Epithelial cell of prostate (primary cell): ENCODE results near the gene C1orf53.
A peak's percentile ranks its signal among the peaks of the same experiment; 100 is the strongest.
"Not testable (repeated sequence)": the region's sequence is repeated elsewhere in the genome, so short reads cannot be mapped to it uniquely, and the experiment has no call there.

Experiments
- DNase-seq: peaks from one replicate; pipeline ENCODE4 v3.0.0-alpha.2; 2011; ENCODE audit warnings: low read depth, low spot score
- H3K27ac ChIP-seq: fragments of 450-650 bp; 2 replicates; pipeline ENCODE4 v1.5.1; 2017; ENCODE audit warnings: mild to moderate bottlenecking

The C1orf53 gene

DNA sequence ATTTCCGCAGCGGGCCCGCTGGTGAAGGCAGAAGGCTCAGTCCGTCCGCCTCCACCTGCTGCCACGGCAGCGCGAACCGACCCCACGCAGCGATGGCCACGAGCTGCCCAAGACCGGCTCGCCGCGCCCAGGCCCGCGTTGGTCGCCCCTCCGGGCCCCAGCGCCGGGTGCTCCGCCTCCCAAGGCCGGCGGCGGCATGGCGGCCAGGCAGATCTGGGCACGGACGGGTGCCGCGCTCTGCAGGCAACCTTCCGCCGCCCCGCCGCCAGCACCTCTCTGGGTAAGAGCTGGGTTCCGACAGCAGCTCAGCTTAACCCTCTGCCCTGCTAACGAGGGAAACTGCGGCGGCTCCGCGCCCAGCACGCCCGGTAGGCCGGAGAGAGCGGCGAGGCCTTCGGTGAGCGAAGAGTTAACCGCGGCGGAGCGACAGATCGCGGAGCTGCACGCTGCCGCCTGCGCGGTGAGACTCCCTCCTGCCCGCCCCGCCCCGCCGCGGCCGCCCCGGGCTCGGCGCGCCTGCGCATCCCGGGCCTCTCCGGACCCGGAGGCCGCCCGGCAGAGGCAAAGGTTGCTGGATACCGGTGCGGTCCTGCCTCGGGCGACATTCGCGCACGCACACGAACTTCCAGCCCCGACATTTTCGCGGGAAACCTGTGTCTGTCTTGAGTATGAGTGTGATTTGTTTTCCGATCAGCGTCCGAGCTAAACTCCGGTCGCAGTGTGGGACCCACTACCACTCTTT lies at the start of gene C1orf53:
Gene C1orf53, plus strand, starts transcription at position 177 of the 742 bp plus-strand sequence. Its CDS starts 20 bp downstream, at position 197.
- H3K27ac ChIP-seq, result peak within 1 kb of the TSS; percentile 82
- DNase-seq, result peak; percentile 27

- H3K27ac ChIP-seq, DNase-seq: not testable (repeated sequence)
Measured at GRCh38 chr1:197855751-197856150, 46.7 kb upstream of the C1orf53 start.

GRCh38 chr1:197857477-197857876 lies 45.0 kb upstream of the C1orf53 start:
- DNase-seq, result no peak
- no peak overlapping the region for H3K27ac ChIP-seq

DNA sequence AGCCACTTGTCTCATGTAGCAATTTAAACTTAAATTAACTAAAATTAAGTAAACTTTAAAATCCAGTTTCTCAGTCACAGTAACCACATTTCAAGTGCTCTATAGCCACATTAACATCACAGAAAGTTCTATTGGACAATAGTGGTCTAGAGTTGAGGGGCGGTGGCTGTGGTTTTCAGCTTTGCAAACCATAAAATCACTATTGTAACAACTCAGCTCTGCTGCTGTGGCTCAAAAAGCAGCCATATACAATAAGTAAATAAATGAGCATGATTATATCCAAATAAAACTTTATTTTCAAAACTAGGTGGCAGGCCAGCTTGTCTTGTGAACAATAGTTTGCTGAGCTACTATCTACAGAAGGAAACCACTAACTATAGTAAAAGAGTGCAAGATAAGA lies 43.4 kb upstream of the C1orf53 start:
- H3K27ac ChIP-seq, result no peak overlapping the region
- no peak for DNase-seq

DNA sequence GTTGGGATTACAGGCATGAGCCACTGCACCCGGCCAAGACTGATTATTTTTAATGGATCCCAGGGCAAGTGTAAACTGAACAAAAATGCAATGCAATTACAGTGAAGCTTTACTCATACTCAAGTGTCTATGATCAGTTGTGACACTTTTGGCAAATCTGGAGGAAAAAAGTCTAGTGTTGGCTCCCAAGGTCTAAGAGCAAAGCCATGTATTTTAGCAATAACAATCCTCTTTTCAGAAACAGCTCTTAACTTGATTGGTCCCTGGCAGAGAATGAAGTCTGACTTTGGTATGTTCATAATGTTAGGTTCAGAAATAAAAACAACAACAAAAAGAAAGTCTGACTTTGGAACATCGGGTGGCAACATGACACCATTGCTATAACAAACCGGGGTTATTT lies 40.2 kb upstream of the C1orf53 start:
- H3K27ac ChIP-seq, result no peak overlapping the region
- no peak for DNase-seq

DNA sequence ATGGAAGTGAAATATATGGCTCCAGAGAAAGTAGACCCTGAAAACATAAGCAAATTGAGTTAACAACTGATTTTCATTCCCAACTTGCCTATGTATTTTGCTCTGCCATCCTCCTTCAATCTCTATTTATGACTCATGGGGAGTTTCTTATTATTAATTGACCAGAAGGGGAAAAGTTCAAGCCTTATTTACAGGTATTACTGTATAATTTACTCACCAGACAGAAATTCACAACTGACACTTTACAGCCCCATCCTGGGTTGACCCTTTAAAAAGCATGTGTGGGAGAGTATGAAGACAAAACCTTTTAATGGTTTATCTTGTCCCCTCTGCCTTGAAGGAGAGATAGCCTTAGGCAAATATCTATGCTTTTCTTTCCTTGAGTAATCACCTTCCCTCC lies 39.8 kb upstream of the C1orf53 start:
- H3K27ac ChIP-seq, result no peak overlapping the region
- DNase-seq, result peak; percentile 2

DNA sequence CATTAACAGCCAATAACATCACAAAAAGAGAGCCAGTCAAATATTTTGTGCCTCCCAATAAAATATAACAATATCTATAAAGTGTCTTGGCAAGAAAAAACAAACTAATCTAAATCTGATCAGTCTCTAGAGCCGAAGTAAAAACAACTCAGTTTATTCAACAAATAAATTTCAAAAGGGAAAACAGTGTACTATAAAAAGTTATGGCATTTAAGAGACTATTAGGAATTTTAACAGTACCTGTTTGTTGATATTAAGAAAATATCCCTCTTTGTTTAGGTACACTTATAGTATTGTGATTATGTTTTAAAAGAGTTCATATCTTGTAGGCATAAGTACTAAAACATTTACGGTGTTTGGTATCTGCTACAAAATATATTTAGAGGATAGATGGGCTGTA lies 36.6 kb upstream of the C1orf53 start:
- no peak for DNase-seq
- H3K27ac ChIP-seq, result no peak overlapping the region

DNA sequence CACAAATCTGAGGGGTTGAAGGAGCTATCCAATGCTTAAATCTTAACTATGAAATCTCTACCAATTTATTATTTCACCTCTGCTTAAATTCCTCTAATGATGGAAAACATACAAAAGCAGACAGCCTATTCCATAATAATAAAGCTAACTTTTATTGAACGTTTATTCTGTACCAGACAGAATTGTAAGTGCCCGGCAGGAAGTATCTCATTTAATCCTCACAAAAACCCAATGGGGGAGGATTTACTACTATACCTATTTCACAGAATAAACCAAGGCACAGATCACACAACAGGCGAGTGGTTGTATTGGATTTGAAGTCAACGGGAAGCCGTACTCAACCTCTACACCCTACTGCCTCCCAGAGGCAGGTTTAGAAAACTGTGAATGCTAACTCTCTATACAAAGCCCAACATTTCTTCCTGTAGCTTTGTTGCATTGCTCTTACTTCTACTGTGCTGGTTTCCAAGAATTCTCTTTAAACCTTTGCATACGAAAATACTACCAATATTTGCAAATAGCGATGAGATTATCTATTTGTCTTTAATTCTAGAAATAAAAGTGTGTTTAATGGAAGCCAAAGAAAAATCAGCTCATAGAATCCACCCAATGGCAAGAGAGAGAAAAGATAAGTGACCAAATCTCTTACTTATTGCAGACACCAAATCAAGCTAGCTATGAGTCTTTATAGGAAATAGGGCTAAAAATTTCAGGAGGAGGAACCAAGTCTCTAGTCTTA lies 33.5 kb upstream of the C1orf53 start:
- H3K27ac ChIP-seq, result no peak overlapping the region
- DNase-seq, result peak; percentile 14

GRCh38 chr1:197869490-197870077 lies 32.8 kb upstream of the C1orf53 start:
- DNase-seq, result no peak
- no peak overlapping the region for H3K27ac ChIP-seq

DNA sequence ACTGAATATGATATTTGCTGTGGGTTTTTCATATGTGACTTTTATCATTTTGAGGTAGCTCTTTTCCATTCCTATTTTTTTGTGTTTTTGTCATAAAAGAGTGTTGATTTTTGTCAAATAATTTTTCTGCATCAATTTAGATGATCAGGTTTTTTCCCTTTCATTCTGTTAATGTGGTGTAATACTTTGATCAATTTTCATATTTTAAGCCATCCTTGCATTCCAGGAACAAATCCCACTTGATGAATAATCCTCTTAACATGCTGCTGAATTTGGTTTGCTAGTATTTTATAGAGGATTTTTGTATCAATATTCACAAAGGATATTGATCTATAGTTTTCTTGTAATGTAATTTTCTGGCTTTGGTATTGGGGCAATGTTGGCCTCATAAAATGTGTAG lies 25.5 kb upstream of the C1orf53 start:
- H3K27ac ChIP-seq, result no peak overlapping the region
- no peak for DNase-seq

- H3K27ac ChIP-seq, DNase-seq: not testable (repeated sequence)
Measured at GRCh38 chr1:197880385-197880784, 22.0 kb upstream of the C1orf53 start.

GRCh38 chr1:197882241-197882640 lies 20.2 kb upstream of the C1orf53 start:
- not testable (repeated sequence) for H3K27ac ChIP-seq, DNase-seq

DNA sequence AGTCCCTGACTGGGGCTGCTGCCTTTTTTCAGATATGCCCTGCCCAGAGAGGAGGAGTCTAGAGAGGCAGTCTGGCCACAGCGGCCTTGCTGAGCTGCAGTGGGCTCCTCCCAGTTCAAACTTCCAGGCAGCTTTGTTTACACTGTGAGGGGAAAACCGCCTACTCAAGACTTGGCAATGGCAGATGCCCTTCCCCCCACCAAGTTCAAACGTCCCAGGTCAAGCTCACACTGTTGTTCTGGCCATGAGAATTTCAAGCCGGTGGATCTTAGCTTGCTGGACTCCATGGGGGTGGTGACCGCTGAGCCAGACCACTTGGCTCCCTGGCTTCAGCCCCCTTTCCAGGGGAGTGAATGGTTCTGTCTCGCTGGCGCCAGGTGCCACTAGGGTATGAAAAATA lies 18.3 kb upstream of the C1orf53 start:
- DNase-seq, result no peak
- no peak overlapping the region for H3K27ac ChIP-seq

GRCh38 chr1:197890936-197891335 lies 11.5 kb upstream of the C1orf53 start:
- no peak for DNase-seq

GRCh38 chr1:197892684-197893083 lies 9.7 kb upstream of the C1orf53 start:
- no peak overlapping the region for H3K27ac ChIP-seq
- DNase-seq, result no peak

More at GRCh38 chr1:197890936-197891335, 11.5 kb upstream of the C1orf53 start:
- no peak overlapping the region for H3K27ac ChIP-seq

- DNase-seq, result no peak
- no peak overlapping the region for H3K27ac ChIP-seq
Measured at GRCh38 chr1:197896301-197896700, 6.1 kb upstream of the C1orf53 start.

- H3K27ac ChIP-seq, result no peak overlapping the region
- no peak for DNase-seq
Measured at GRCh38 chr1:197899037-197899436, 3.4 kb upstream of the C1orf53 start.

DNA sequence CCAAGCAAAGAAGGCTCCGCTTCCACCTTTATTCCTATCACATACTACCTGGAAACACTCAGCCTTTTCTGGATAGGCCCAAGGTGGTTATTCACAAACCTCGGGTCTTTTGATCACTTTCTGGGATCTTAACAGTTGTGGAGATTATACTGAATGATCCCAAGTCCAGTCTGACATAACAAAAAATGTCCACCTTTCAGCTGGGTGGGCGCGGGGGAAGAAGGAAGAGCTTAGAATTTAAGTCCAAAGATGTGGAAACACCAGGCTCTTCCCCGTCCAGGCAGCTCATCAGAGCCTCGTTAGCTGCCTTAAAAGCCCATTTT lies 338 bp upstream of the C1orf53 start:
- DNase-seq, result no peak
- H3K27ac ChIP-seq, result peak overlapping the region; percentile 82

- DNase-seq, result no peak
- no peak overlapping the region for H3K27ac ChIP-seq
Measured at GRCh38 chr1:197903196-197903514, 725 bp downstream of the C1orf53 start.

- no peak overlapping the region for H3K27ac ChIP-seq
- DNase-seq, result no peak
Measured at GRCh38 chr1:197904126-197904787, 1.8 kb downstream of the C1orf53 start.
